ENCODE measurements around the gene GALNTL6.
"Not testable (repeated sequence)": the region's sequence is repeated elsewhere in the genome, so short reads cannot be mapped to it uniquely, and the experiment has no call there.

GALNTL6 gene

GRCh38 chr4:172946503-172946902 lies 1133.3 kb downstream of the GALNTL6 start:
- DNase-seq (ENCODE audit: low read depth), result no peak

GRCh38 chr4:172947594-172947993 lies 1134.4 kb downstream of the GALNTL6 start:
- DNase-seq (ENCODE audit: low read depth), result no peak

DNA sequence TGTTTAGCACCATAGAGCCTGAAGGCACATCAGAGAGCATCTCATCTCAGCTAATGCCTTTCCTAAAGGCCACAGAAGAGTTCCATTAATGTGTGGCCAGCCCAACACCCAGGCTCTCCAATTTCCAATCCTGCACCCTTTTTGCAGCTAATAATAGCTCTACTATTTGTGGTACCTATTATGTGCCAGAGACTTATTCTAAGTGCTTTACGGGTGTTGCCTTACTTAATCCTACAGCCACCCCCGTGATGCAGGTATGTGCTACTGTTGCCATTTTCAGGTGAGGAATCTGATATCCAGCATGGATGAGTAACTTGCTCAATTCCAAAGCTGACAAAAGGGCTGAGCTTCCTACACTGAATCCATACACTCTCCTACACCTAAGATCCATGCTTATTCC lies 1137.8 kb downstream of the GALNTL6 start:
- DNase-seq (ENCODE audit: low read depth), result no peak

- DNase-seq (ENCODE audit: low read depth), result no peak
Observed at GRCh38 chr4:172951679-172952451, 1138.7 kb downstream of the GALNTL6 start.

GRCh38 chr4:172953896-172954568 lies 1140.8 kb downstream of the GALNTL6 start:
- no peak for DNase-seq (ENCODE audit: low read depth)

- not testable (repeated sequence) for DNase-seq (ENCODE audit: low read depth)
Observed at GRCh38 chr4:172956340-172956739, 1143.1 kb downstream of the GALNTL6 start.

DNA sequence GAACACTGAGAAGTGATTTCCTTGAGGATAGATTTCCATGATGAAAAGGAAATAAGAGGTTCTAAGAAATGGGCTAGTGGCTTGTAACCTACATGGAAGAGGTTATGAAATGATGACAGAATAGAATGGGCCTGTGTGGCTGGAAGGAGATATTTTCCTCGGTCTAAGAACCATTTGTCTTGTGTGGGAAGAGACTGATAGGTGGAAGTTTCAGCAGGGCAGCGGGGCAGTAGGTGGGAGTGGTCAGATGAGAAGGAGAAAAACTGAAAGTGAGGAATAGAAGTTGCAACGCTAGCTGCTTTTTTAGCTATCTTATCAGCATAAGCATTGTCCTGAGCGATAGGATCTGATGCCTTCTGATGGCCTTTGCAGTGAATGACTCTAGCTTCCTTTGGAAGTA lies 1144.0 kb downstream of the GALNTL6 start:
- DNase-seq (ENCODE audit: low read depth), result no peak

GRCh38 chr4:172962564-172963353 lies 1149.6 kb downstream of the GALNTL6 start:
- DNase-seq (ENCODE audit: low read depth), result no peak

GRCh38 chr4:172963498-172964294 lies 1150.5 kb downstream of the GALNTL6 start:
- DNase-seq (ENCODE audit: low read depth), result no peak

DNA sequence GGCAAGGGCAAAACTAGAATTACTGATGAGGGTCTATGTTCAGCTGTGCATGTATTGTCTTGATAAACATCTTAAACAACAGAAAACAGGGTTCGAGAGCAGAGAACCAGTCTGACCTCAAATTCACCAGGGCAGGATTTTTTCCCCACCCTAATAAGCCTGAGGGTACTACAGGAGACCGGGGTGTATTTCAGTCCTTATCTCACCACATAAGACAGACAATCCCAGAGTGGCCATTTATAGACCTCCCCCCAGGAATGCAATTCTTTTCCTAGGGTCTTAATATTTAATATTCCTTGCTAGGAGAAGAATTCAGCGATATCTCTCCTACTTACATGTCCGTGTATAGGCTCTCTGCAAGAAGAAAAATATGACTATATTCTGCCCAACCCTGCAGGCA lies 1157.0 kb downstream of the GALNTL6 start:
- not testable (repeated sequence) for DNase-seq (ENCODE audit: low read depth)

- no peak for DNase-seq (ENCODE audit: low read depth)
Observed at GRCh38 chr4:172974586-172974985, 1161.4 kb downstream of the GALNTL6 start.

DNA sequence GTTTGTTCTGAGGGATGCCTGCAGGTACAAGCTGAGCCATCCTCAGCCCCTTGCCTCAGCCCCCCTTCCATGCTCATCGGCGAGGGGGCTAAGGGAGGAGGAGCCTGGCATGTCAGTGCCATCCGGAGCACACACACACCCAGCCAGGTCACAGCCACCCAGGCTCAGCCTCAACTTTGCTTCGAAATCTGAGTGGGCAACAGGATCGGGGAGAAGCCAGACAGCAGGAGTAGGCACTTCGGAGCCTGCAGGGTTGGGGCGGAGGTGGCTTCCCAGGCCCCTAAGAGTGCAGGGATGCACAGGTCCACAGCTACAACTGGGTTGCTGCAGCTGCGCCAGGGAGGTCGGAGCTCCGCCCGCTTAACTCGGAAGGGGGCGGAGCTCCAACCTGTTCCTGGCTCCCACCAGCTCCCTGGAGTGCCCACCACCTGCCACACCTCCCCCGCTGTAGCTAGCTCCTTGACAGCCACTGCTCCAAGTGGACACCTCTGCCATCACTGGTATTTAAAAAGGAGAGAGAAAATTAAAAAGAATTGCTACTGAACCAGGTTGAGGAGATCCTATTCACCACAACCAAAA lies 1162.5 kb downstream of the GALNTL6 start:
- no peak for DNase-seq (ENCODE audit: low read depth)

DNA sequence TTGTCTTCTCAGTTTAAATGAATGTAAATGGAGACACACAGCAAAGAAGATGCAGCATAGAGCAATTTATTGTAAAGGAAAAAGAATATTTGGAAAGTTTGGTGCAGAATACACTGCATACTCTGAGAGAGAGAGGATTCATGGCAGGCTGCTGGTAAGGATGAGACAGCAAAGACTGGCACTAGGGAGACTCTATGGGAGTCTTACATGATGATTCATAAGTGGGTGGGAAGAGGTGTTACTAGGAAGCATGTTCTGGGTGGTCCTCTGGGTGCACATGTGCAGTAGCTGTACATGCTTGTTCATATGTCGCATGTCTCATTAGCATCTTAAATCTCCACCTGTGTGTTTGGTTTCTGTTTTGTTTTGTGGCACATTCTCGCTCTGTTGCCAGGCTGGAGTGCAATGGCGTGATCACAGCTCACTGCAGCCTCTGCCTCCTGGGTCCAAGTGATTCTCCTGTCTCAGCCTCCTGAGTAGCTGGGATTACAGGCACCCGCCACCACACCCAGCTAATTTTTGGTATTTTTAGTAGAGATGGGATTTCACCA lies 1164.4 kb downstream of the GALNTL6 start:
- DNase-seq (ENCODE audit: low read depth), result not testable (repeated sequence)

DNA sequence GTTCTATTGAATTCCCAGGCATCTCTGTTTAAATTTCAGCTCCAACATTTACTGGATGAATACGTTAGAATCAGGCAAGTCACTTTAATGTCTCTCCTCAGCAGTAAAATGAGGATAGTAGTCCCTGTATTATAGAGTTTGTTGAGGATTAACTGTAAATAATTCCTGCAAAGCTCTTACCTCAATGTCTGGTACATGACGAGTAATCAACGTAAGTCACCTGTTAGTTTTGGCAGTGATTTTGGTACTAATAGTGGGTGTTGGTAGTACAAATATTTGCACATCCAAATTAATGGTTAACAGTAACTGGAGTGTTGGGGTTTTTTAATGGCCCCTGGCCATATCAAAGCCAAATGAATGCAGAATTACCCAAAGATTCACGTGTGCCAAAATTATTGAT lies 1165.6 kb downstream of the GALNTL6 start:
- no peak for DNase-seq (ENCODE audit: low read depth)

- no peak for DNase-seq (ENCODE audit: low read depth)
Observed at GRCh38 chr4:172979332-172979731, 1166.1 kb downstream of the GALNTL6 start.

DNA sequence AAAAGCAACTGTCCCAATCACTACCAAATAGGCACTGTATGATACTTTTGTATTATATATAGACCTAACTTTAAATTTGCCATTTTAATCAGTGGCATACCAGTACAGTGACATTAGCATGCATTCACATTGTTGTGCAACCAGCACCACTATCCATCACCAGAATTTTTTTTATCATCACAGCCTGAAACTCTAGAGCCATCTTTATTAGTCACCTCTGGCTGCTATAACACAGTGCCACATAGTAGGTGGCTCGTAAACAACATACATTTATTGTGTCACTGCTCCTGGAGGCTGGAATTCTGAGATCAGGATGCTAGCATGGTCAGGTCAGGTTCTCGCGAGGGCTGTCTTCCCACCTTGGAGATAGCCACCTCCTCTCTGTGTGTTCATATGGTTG lies 1167.0 kb downstream of the GALNTL6 start:
- no peak for DNase-seq (ENCODE audit: low read depth)

- DNase-seq (ENCODE audit: low read depth), result no peak
Observed at GRCh38 chr4:172982151-172982590, 1169.0 kb downstream of the GALNTL6 start.

GRCh38 chr4:172983014-172983413 lies 1169.8 kb downstream of the GALNTL6 start:
- no peak for DNase-seq (ENCODE audit: low read depth)

- no peak for DNase-seq (ENCODE audit: low read depth)
Observed at GRCh38 chr4:172983631-172984030, 1170.4 kb downstream of the GALNTL6 start.

- DNase-seq (ENCODE audit: low read depth), result no peak
Observed at GRCh38 chr4:172985552-172985951, 1172.3 kb downstream of the GALNTL6 start.

GRCh38 chr4:172986114-172986513 lies 1172.9 kb downstream of the GALNTL6 start:
- no peak for DNase-seq (ENCODE audit: low read depth)
